Endometrial microvascular endothelial cells (primary cell): ENCODE results near the gene SURF6. TPM values are rescaled to one million over a fixed set of nuclear protein-coding genes. Genes with fewer than 3 reads are reported as not detected.

ENCODE experiments used
- in situ Hi-C: cut with HindIII; loops from 2 replicates; pipeline ENCODE4 v1.10.0; 2017; ENCODE audit warnings: low sequenced_read_pairs, low pct_unique_long_range_greater_than_20kb; ENCODE audit errors: inconsistent ontology term
- total RNA-seq: library from RNA; depleted of rRNA; stranded (reverse); fragments of >200 nt; gene quantifications from one replicate; pipeline ENCODE4 v1.2.3, GENCODE V29; 2015; ENCODE audit errors: inconsistent ontology term

Gene SURF6
- 24.1 TPM for total RNA-seq

GRCh38 chr9:133335924-133336811, at the start of gene SURF6:
SURF6 (minus strand) TSS chr9:133336188; CDS start chr9:133336132, 56 bp downstream.
- in situ Hi-C loops = no loop called here

- in situ Hi-C loops = no loop called here
Measured at GRCh38 chr9:133385452-133385851, 49.5 kb upstream of the SURF6 start.

- in situ Hi-C loops = no loop called here
Measured at GRCh38 chr9:133384736-133385321, 48.8 kb upstream of the SURF6 start.

- in situ Hi-C loops = no loop called here
Measured at GRCh38 chr9:133383438-133383837, 47.5 kb upstream of the SURF6 start.

GRCh38 chr9:133382507-133383141, 46.6 kb upstream of the SURF6 start:
- in situ Hi-C loops = no loop called here

GRCh38 chr9:133380734-133381133, 44.7 kb upstream of the SURF6 start:
- in situ Hi-C loops = no loop called here

- in situ Hi-C loops = loop anchor here (5.0 kb wide), 1 partner anchor 38 kb away; the partner anchor contains the start of gene REXO4
Measured at GRCh38 chr9:133379153-133380086, 43.4 kb upstream of the SURF6 start.

- in situ Hi-C loops = loop anchor here (5.0 kb wide), 1 partner anchor 39 kb away; the partner anchor contains the start of gene REXO4
Measured at GRCh38 chr9:133378408-133378962, 42.5 kb upstream of the SURF6 start.

- in situ Hi-C loops = loop anchor here (5.0 kb wide), 1 partner anchor 40 kb away; the partner anchor contains the start of gene REXO4
Measured at GRCh38 chr9:133377721-133378216, 41.8 kb upstream of the SURF6 start.

- in situ Hi-C loops = loop anchor here (5.0 kb wide), 1 partner anchor 40 kb away; the partner anchor contains the start of gene REXO4
Measured at GRCh38 chr9:133377280-133377679, 41.3 kb upstream of the SURF6 start.

- in situ Hi-C loops = loop anchor here (5.0 kb wide), 1 partner anchor 41 kb away; the partner anchor contains the start of gene REXO4
Measured at GRCh38 chr9:133375724-133376654, 40.0 kb upstream of the SURF6 start, which contains the start of the genes STKLD1 and SURF4. STKLD1 (plus strand) TSS chr9:133376366; CDS start chr9:133376474, 108 bp downstream. SURF4 (minus strand) TSS chr9:133376060; CDS start chr9:133375969, 91 bp downstream.

- in situ Hi-C loops = loop anchor here (5.0 kb wide), 1 partner anchor 42 kb away; the partner anchor contains the start of gene REXO4
Measured at GRCh38 chr9:133375116-133375723, 39.2 kb upstream of the SURF6 start.

GRCh38 chr9:133374612-133375115, 38.7 kb upstream of the SURF6 start:
- in situ Hi-C loops = loop anchor here (5.0 kb wide), 1 partner anchor 43 kb away; the partner anchor contains the start of gene REXO4

GRCh38 chr9:133372144-133372543, 36.2 kb upstream of the SURF6 start:
- in situ Hi-C loops = no loop called here

GRCh38 chr9:133371261-133371711, 35.3 kb upstream of the SURF6 start:
- in situ Hi-C loops = no loop called here

GRCh38 chr9:133370685-133371084, 34.7 kb upstream of the SURF6 start:
- in situ Hi-C loops = no loop called here
